NCI-H526 (cell line): ENCODE measurements around the gene CYFIP1.
A peak's percentile ranks its signal among the peaks of the same experiment; 100 is the strongest.

Experiments used
- DNase-seq, 2 experiments: peaks; one replicate each; lab custom pipeline; 2025; lab: John Stamatoyannopoulos, UW

Gene CYFIP1

DNA sequence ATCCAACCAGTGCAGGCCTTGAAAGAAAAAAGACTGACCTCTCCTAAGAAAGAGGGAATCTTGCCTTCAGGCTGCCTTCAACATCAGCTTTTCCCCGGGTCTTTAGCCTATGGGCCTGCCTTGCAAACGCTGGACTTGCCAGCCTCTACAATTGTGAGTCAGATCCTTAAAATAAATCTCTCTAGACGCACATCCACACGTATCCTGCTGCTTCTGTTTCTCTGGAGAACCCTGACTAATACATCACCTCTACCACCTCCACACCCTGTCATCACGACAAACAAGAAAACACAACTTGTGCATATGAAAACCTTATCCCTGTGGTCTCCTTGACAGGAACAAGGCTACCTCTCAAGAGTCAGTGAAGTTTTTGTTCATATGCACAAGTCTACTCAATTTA is 11.8 kb downstream of the CYFIP1 start:
- no peak for DNase-seq

DNA sequence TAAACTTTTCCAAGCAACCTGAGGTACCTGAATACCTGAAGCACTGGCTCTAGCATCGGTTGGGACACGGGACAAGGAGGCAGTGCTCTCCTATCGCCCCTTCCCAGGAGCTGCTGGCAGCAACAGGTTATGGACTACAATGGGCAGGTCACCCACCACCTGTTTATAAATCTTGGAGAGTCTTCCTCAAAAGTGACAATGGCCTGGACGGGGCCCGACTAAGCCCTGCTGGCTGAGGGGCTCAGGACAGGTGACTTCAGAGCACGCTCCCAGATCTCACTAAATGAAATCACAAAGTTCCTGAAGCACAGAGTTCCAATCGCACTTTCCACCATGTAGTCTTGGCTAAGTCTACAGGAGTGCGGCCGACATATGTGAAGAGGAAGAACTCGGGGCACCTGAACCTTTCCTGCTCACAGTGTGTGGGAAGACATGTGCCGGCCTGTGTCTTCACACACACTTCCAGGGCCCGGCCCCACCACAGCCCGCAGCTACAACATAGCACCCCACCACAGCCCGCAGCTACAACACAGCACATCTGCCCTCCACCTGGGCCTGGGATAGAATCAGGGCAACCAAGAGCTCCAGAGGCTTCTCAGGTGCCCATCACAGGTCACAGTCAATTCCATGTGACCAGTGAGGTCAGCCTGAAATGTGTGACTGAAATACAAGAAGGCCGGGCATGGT is 12.9 kb downstream of the CYFIP1 start:
- no peak for DNase-seq

DNA sequence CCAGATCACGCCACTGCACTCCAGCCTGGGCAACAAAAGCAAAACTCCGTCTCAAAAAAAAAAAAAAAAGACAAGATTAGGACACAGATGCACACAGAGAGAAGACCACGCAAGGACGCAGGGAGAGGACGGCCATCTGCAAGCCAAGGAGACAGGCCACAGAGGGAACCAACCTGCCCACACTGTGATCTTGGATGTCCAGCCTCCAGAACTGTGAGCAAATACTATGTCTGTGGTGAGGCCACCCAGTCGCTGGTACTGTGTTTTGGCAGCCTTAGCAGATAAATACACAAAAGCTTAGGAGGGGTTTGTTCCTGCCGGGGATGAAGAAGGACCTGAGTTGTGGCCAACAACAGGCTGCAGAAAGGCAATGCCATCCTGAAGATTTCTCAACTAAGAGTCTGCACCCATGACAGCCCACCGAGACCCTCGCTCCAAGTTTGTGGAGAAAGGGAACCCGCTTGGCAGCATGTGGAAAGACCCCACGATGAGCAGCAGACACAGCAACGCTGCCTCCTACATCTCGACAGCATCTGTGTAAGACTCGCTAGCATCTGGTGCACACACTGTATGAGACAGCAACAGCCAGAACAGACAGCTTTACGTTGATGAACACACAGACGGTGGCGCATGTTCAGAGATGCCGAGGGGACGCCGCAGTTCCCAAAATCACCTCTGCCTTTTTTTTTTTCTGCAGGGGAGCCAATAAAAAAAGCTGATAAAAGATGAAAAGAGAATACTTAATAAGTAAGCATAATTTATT is 13.7 kb downstream of the CYFIP1 start:
- no peak for DNase-seq

DNA sequence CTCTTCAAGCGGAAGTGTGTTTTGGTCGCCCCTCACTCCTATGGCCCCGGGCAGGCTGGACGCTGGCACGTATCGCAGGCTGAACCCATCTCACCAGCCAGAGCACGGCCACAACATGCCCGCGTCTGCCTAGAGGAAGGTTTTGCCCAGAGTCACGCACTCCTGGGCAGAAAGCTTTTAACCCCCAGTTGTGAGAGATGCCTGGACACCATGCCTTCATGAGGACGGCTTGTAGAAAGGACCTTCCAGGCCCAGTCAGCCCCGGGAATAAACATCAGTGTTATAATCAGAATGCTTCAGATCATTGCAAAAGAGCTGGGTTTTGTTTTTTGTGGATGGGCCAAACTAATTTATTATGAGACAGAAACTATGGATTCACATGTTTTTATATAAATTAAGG is 16.5 kb downstream of the CYFIP1 start:
- DNase-seq, result no peak

DNA sequence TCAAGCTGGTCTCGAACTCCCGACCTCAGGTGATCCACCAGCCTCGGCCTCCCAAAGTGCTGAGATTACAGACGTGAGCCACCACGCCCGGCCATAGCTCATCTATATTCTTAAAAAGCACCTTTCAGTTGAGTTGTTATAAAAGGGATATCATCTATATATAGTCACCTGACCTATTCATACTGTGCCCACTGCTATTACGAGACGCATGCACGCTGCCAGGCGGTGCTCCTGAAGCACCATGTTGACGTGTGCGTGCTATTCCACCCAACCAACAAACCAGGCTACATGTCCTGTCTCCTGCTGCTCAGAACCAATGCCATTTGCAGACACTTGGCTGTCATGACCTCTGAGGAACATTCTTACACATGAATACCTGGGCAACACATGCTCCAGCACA is 17.6 kb downstream of the CYFIP1 start:
- no peak for DNase-seq

DNA sequence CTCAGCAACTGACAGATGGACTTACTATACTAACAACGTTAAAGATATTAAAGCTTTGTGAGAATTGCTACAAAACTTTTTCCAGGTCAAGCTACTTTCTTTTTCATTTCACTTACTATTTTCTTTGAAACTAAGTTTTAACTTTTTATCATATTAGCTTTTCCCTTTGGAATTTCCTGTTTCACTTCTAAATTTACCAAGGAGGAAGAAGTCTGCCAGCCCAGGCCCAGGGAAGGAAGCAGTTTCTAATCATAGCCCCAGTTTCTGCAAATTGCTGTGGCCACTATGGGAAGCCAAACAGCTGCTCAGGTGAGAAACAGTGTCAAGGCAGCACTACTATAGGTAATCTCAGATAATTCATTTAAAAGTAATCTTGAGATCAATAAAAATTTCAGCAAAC is 18.4 kb downstream of the CYFIP1 start:
- no peak for DNase-seq

DNA sequence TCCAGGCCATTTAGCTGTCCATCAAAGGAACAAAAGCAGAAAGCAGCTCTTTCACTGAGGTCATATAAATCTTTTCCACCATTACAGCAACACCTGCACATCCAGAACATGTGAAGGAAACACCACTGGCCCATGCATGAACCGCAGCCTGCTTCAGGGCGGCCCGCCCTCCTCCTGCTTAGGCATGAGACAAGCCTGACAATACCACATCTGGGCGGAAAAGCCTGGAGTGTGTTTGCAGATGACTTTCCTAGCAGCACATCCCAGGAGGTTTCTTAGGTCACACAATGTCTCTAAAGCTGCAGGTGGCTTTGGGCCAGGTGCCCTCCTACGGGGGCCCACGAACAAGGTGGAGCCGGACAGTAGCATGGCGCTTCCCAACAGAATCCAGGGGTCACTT is 19.6 kb downstream of the CYFIP1 start:
- no peak for DNase-seq

DNA sequence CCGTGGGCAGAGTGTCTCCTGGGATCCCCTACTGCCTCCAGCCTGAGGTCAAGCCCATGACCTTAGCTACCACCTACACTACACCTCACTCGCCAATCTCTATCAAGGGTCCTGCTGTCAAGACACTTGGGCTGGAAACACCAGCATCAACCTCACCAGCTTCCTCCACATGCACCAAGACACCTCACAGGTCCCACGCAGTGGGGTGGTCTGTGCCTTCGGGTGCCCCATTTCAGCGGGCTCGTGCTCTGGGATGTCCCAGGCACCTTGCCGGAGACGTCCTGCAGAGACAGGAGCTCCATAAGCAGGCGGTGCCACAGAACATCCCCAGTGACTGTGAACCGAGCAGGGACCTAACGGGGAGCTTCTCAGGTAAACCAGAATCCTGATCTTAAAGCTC is 20.0 kb downstream of the CYFIP1 start:
- DNase-seq, result no peak

DNA sequence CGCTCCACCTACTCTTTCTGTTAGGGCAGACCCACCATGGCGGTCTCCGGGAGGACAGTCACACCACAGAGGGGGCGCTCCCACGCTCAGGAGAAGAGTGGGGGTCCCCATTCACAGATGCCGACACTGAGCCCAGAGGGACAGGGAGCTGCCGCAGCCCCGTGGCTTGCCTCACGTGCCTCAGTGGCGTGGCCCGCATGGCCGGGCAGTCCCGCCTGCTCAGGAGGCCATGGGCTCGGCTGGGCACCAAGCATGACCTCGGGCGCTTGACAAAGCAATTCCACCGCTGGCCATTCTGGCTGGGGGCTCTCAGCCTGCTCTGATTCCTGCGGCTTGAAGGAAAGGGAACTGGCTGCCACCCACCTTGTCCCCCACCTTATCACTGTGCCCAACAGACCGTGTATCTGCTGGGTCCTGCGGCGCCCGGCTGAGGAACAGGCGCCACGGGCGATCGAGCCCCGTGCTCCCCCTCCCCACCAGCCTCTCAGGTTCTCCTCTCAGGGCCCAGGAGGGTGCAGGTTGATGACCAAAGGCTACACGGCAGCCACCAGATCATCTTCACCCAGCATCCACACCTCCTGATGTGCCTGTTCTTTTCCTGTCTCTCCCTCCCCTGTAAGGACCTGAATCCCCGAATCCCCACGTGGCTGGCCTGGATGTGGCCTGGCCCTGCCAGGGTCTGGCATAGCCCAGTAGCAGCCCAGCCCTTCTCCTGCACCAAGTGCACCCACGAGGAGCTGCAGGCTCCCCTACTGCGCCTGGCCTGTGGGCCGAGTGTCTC is 20.7 kb downstream of the CYFIP1 start:
- DNase-seq, result no peak

DNA sequence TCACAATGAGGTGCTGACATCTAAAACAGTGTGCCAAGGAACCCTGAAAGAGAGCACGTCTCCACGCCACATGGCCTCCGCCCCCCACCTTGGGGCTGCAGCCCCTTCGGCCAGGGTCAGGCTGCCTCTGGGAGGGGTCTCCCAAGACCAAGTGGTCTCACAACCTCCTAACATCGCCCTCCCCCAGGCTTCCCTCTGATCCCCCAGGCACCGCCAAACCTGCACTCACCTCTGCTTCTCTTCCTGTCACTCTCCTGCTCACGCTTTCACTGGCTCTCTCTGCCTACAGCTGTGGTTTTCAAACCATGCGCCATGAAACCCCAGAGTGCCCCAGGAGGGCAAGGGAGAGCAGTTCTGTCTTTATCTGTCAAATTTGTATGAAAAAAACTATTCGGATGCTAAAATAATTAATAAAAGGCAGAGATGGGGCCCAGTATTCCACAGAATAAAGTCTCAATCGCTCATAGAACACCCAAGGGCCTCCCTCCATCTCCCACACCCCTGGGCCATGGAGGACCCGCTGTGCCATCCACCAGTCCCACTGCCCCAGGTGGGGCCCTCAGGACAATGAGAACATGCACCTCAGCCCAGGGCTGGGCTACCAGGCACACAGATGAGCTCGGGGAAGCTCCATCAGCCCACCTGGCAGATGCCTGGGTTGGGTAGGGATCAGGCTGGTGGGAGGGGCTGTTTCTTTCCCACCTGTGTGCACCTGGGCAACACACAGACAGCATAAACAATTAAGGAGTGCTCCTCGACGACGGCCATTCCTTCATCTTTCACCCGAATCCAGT is 21.5 kb downstream of the CYFIP1 start:
- DNase-seq, result no peak

DNA sequence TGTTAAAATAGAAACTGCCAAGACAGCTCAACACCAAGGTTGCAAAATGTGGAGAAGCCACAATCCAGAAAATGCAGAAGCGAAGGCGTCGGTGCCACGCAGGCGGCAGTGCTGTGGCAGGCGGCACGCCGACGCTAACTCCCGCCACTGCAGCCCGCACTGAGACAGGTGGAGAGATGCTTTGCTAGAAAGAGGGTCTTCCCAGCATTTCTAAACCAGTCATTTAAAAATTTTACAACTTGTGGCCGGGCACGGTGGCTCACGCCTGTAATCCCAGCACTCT is 23.2 kb downstream of the CYFIP1 start:
- DNase-seq, result no peak

DNA sequence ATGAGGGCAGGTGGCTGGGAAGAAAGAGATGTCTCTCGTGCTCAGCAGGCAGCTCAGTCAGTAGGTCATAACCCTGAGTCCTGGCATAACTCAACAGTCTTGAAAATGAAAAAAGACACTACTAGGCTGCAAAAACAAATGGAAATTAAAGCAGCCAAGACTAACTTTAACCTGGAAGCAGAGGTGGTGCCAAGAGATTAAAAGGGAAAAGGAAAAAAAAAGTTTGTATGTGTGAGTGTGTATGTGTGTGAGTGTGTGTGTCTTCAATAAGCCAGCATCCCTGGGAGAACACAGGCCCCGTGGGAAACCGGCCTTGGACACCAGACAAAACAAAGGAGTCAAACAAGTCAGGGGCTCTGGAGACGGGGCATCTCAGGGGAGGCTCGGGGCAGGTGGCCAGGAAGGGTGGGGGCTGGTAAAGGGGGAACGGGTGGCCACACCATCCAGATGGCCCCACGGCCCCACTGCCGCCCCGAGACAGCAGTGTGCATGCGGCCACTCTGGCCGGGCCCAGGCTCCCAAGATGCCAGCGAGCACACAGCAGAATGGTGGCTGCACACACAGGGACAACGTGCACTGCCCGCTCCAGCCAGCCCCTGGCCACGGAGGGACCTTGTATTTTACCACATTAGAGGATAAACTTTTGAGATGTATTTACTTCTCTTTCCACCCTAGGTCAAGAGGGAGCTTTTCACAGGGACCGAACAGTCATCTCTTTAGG is 23.8 kb downstream of the CYFIP1 start:
- no peak for DNase-seq

DNA sequence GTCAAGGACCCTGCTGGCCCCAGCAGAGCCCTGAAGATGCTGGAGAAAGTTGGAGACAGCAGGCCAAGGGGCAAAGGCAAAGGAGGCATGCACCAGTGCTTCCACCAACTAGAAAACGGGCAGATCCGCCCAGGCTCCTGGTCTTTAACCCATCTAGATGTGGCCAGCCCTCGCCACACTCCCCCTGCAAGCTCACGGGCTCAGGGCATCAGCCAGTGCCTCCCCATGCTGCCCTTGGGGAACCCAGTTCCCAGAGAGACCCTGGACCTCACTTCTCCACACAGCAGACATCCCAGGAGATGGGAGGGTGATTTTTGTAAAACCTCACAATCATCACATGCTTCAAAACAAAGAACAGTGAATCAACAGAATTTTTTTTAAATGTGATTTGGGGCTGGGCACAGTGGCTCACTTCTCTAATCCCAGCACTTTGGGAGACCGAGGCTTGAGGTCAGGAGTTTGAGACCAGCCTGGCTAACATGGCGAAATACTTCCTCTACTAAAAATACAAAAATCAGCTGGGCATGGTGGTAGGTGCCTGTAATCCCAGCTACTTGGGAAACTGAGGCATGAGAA is 24.5 kb downstream of the CYFIP1 start:
- no peak for DNase-seq

DNA sequence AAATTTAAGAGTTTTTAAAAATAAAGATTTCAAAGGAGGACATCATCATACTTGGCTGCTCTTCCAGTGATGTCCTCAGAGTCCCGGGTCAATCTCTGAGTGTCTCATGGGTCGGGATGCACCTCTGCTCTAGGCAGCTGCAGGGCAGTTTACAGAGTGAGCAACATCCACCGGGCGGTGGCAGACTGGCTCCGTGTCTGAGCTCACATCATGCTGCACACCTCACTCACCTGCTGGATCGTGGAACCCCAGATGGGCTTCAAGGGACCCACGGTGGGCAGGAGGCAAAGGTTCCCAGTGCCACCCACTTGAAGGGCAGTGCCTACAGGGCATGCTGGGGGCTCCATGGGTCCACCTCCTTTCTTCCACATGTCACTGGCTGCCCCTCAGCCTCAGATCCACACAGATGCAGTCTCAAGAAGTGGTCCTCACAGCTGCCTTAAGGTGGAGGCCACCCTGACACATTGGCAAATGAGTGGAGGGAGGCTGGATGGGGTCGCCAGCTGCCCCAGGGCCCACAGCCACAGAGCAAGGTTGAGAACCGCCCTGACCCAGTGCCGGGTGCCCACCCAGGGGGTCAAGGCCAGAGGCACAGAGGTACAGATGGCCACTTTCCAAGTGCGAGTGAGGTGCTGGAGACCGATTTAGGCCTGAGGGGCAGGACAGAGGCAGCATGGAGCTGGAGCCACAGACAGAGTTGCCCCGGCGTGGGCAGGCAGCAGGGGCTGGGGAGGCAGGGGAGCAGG is 25.2 kb downstream of the CYFIP1 start:
- peak in 1 of 2 experiments; percentile 52 for DNase-seq

DNA sequence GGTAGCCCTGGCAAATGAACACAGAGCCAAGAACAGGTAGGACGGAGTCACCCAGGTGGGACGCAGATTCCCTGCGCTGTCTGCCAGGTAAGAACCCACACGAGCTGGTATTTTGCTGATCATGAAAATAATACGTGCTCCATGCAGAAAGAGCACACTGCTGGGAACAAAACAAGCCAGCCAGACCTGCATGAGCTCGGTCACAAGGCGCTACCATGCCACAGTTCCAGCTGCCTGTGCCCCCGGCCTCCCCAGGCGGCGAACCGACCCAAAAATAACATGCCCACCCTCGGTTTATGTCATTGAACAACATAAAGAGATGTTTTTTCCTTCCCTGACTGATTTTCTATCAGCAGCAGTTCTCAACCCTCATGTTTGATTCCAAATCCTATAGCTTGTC is 25.8 kb downstream of the CYFIP1 start:
- DNase-seq, result no peak

DNA sequence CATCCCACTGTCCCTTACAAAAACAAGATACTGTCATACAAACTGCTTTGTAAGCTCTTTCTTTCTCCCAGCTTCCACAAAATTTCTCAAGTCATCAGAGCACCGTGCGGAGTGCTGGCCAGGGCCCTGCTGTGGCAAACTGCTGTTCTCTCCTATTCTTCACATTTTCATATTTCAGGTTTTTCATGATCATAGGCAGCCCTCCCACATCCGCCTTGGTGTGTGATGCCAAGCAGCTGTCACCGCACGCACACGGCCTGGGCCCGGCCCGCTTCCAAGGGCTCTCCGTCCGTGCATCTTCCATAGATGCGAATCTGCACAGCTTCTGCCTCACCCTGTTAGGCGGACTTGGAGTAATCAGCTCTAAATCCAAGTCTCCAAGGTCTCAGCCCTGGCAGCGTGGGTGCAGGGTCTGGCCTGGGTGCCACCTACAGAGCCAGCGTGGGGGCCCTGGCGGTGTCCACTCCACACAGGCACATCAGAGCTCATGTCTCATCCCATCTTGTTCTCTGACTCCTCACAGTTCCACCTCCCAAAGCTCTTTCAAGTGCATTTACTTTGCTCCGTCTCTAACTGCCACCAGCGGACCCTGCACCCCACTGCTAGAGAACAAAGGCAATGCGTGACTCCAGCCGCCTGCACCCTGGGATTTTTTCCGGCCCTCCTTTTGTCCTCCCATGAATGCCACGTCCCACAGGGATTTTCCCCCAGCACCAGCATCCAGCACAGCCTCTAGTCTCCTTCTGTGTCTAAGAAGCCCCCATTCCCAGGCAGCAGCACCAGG is 27.2 kb downstream of the CYFIP1 start:
- DNase-seq, result no peak

DNA sequence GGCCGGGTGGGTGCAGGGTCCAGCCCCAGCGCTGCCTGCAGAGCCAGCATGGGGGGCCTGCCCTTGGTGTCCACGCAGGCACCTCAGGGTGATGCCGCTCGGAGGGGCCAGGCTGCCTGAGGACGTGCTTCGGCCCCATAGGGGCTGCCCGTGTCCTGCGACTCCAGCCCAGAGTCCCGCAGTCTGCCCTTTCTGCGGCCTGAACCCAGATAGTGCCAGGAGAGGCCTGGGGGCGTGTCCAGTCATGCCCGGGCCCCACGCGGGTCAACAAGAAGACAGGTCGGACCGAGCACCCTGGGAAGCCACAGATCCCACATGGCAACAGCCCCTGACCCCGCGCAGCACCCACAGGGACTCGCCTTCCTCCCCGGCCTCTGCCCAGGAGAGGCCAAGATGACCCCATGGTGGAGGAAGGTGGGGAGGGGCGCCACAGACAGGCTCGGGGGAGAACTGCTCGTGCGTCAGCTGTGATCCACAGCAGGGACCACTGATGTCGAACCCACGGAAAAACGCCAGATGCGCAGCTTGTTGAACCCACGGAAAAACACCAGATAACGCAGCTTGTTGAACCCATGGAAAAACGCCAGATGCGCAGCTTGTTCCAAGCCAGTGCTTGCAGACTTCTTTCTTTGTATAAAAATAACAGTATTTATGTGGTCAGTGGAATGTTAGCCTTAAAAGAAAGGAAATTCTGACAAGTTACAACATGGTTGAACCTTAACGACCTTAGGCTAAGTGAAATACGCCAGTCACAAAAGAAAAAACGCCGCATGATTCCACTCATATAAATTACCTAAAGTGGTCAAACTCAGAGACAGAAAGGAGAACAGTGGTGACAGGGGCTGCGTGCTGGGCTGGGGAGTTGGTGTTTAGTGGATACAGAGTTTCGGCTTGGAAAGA is 28.5 kb downstream of the CYFIP1 start:
- no peak for DNase-seq

DNA sequence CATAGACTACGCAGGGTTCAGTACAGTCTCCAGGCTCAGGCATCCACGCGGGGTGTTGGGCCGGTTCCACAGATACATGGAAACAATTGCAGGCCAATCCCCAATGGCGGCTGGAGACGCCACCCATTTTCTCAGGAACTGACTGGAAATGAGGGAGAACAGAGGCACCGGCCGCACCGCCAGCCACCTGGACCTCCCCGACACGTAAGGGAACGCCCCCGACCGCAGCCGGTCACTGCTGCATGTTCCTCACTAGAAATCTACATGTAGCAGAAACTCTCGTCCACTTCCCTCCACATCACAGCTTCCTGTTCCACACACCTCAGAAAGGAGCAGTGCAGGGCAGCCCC is 29.2 kb downstream of the CYFIP1 start:
- DNase-seq, result no peak
